HepG2 (cell line): Measurements from ENCODE around the gene NLRP11. TPM values are rescaled to one million over a fixed set of nuclear protein-coding genes. Genes with fewer than 3 reads are reported as not detected.

Source experiments
- ATAC-seq: fragments of 200-7000 bp; cut with Tn5 transposase; 3 replicates; pipeline ENCODE4 v1.9.1; 2020; ENCODE audit warnings: mild to moderate bottlenecking, moderate library complexity
- BruUV-seq: library from RNA; stranded (reverse); fragments of 400-500 nt; replicated peaks from 2 replicates; lab custom pipeline; 2021; lab: Mats Ljungman, UMichigan
- CTCF ChIA-PET: fragments of 300-600 bp; formaldehyde crosslinking; extraction: SDS; loops from one replicate; lab custom pipeline; 2021; ENCODE audit warnings: low total read pairs, inconsistent platforms, low intra/inter-chr PET ratio; lab: Yijun Ruan, JAX
- POLR2A ChIA-PET: fragments of 350-600 bp; sonication (Branson Sonifier 250); formaldehyde crosslinking; loops from one replicate; lab custom pipeline; 2020; ENCODE audit warnings: antibody characterized with exemption, inconsistent platforms; lab: Yijun Ruan, JAX
- DNase-seq: peaks from one replicate; pipeline ENCODE4 v3.0.0-alpha.2; 2015; ENCODE audit warnings: low spot score
- FAIRE-seq: peaks from 3 replicates; lab custom pipeline; 2011; peaks lifted over from hg19 to GRCh38; lab: Jason Lieb, UNC
- H2AFZ ChIP-seq: one replicate; pipeline ENCODE4 v1.6.1; 2011; ENCODE audit warnings: low read length, inconsistent platforms
- H3K27ac ChIP-seq: fragments of 300-600 bp; 3 replicates; pipeline ENCODE4 v1.8.0; 2011; ENCODE audit warnings: mixed run types, mild to moderate bottlenecking, mixed read lengths, low read length, inconsistent platforms; ENCODE audit not compliant: insufficient read depth; ENCODE audit errors: extremely low read length
- H3K27me3 ChIP-seq, 2 experiments: fragments of 200-600 bp in 1 of 2; 2 replicates in 1 of 2; 3 replicates in 1 of 2; pipeline versions ENCODE4 v1.6.0 to v1.8.0; 2011; ENCODE audit warnings: low read length in 2 of 2, mild to moderate bottlenecking in 2 of 2, moderate library complexity in 2 of 2, inconsistent platforms in 1 of 2; ENCODE audit not compliant: insufficient read depth in 2 of 2, control insufficient read depth in 1 of 2
- H3K36me3 ChIP-seq, 2 experiments: fragments of 200-600 bp in 1 of 2; replicated peaks in 1 of 2; 2 replicates in 1 of 2; 3 replicates in 1 of 2; pipeline versions ENCODE4 v1.5.1 to v1.8.0; 2011; ENCODE audit warnings: low read length in 2 of 2, inconsistent platforms in 1 of 2; ENCODE audit not compliant: insufficient read depth in 2 of 2, control insufficient read depth in 1 of 2
- H3K4me1 ChIP-seq: 2 replicates; pipeline ENCODE4 v1.5.1; 2012; ENCODE audit warnings: low read length, inconsistent platforms; ENCODE audit not compliant: insufficient read depth
- H3K4me2 ChIP-seq: 2 replicates; pipeline ENCODE4 v1.6.0; 2011; ENCODE audit warnings: low read depth, low read length, inconsistent platforms
- H3K4me3 ChIP-seq, 3 experiments: fragments of 200-600 bp in 1 of 3; sonication (generic), shearing (Covaris generic) in 1 of 3; replicated peaks in 1 of 3; 2 replicates each; pipeline ENCODE4 v1.5.1; 2011 to 2016; ENCODE audit warnings: low read length in 3 of 3, inconsistent platforms in 2 of 3, low read depth in 2 of 3, mild to moderate bottlenecking in 2 of 3, control low read depth in 1 of 3, mixed read lengths in 1 of 3; ENCODE audit not compliant: insufficient read depth in 1 of 3
- H3K79me2 ChIP-seq: one replicate; pipeline ENCODE4 v1.6.1; 2011; ENCODE audit warnings: low read length, inconsistent platforms; ENCODE audit not compliant: insufficient read depth
- H3K9ac ChIP-seq: 2 replicates; pipeline ENCODE4 v1.6.0; 2011; ENCODE audit warnings: mild to moderate bottlenecking, low read depth, low read length, inconsistent platforms; ENCODE audit not compliant: insufficient read depth
- H3K9me3 ChIP-seq: 2 replicates; pipeline ENCODE4 v1.5.1; 2012; ENCODE audit warnings: mild to moderate bottlenecking, low read length
- H4K20me1 ChIP-seq: 2 replicates; pipeline ENCODE4 v1.6.0; 2011; ENCODE audit warnings: inconsistent platforms, mild to moderate bottlenecking, low read length, moderate library complexity; ENCODE audit not compliant: insufficient read depth
- FOSL1 ChIP-seq: sonication (generic); formaldehyde crosslinking; IDR thresholded peaks from 2 replicates; pipeline ENCODE4 v1.9.0; 2021; ENCODE audit warnings: missing genetic modification reagents, borderline replicate concordance
- GFI1 ChIP-seq: sonication (generic); formaldehyde crosslinking; IDR thresholded peaks from 2 replicates; pipeline ENCODE4 v1.5.0; 2020; ENCODE audit warnings: missing genetic modification reagents, mild to moderate bottlenecking, borderline replicate concordance
- KLF15 ChIP-seq: sonication (generic); formaldehyde crosslinking; IDR thresholded peaks from 2 replicates; pipeline ENCODE4 v1.8.1; 2023; ENCODE audit warnings: borderline replicate concordance, mild to moderate bottlenecking, inconsistent platforms, missing genetic modification reagents, mixed read lengths
- MED1 ChIP-seq: sonication (generic); formaldehyde crosslinking; IDR thresholded peaks from 2 replicates; pipeline ENCODE4 v1.4.0; 2020; ENCODE audit warnings: missing genetic modification reagents
- PAXIP1 ChIP-seq: sonication (generic); formaldehyde crosslinking; conservative IDR thresholded peaks from 2 replicates; pipeline ENCODE4 v1.4.0; 2020; ENCODE audit warnings: mild to moderate bottlenecking, missing genetic modification reagents, moderate library complexity
- ZBTB43 ChIP-seq: sonication (generic); formaldehyde crosslinking; conservative IDR thresholded peaks from 2 replicates; pipeline ENCODE4 v1.4.0; 2020; ENCODE audit warnings: missing genetic modification reagents
- ZBTB49 ChIP-seq: sonication (generic); formaldehyde crosslinking; IDR thresholded peaks from 2 replicates; pipeline ENCODE4 v1.4.0; 2020; ENCODE audit warnings: missing genetic modification reagents, borderline replicate concordance
- ZNF230 ChIP-seq: sonication (generic); formaldehyde crosslinking; IDR thresholded peaks from 2 replicates; pipeline ENCODE4 v1.4.0; 2020; ENCODE audit warnings: mild to moderate bottlenecking, missing genetic modification reagents
- ZNF256 ChIP-seq: sonication (generic); formaldehyde crosslinking; conservative IDR thresholded peaks from 2 replicates; pipeline ENCODE4 v1.4.0; 2020; ENCODE audit warnings: missing genetic modification reagents
- ZNF296 ChIP-seq: sonication (generic); formaldehyde crosslinking; conservative IDR thresholded peaks from 2 replicates; pipeline ENCODE4 v1.5.0; 2020; ENCODE audit warnings: mild to moderate bottlenecking, missing genetic modification reagents
- ZNF354B ChIP-seq: sonication (generic); formaldehyde crosslinking; IDR thresholded peaks from 2 replicates; pipeline ENCODE4 v1.8.0; 2022; ENCODE audit warnings: mild to moderate bottlenecking, missing genetic modification reagents
- ZNF709 ChIP-seq: sonication (generic); formaldehyde crosslinking; IDR thresholded peaks from 2 replicates; pipeline ENCODE4 v1.5.0; 2020; ENCODE audit warnings: mild to moderate bottlenecking, missing genetic modification reagents
- WGBS: methylation state at CpG from one replicate; pipeline ENCODE4 v1.1.6; 2017; ENCODE audit warnings: low lambda C conversion rate; 5-methylcytosine and 5-hydroxymethylcytosine counted together
- in situ Hi-C: cut with HindIII; loops from 2 replicates; pipeline ENCODE4 v1.10.0; 2017; ENCODE audit warnings: low pct_unique_long_range_greater_than_20kb; ENCODE audit not compliant: extremely low pct_ligation_motif_present
- intact Hi-C: fragments of 100-400 bp; cut with micrococcal nuclease; formaldehyde crosslinking; loops from one replicate; pipeline ENCODE4 v1.10.0; 2022; ENCODE audit not compliant: unreplicated experiment
- polyA plus RNA-seq, 8 experiments: library from polyadenylated mRNA; depleted of rRNA in 3 of 8; stranded (reverse) in 7 of 8; unstranded in 1 of 8; fragments of >200 nt; fragmentation: Illumina TruSeq in 4 of 8; extraction: Trizol in 4 of 8; gene quantifications; 2 replicates each; pipeline versions ENCODE4 v1.2.1 to v1.2.3, GENCODE V29; 2011 to 2016; ENCODE audit warnings: low read depth in 4 of 8, missing spikeins in 1 of 8, mixed read lengths in 1 of 8; ENCODE audit not compliant: insufficient read depth in 1 of 8
- total RNA-seq, 5 experiments: library from RNA; depleted of rRNA; stranded (reverse); fragments of >200 nt; fragmentation: Illumina TruSeq; extraction: Trizol; gene quantifications; 2 replicates each; pipeline ENCODE4 v1.2.3, GENCODE V29; 2016; ENCODE audit warnings: low read depth in 1 of 5

NLRP11 gene
- total and polyA plus RNA-seq, 2 of the 13 experiments (the other 11 are each of a cell fraction or from before 2014, with no cell fraction given): 0.02 TPM; not detected in 1

GRCh38 chr19:55858401-55858800, 26.6 kb upstream of the NLRP11 start:
- CTCF ChIA-PET: no interaction called here
- H4K20me1 ChIP-seq: no peaks in the 10 kb centered on the region
- H3K4me2 ChIP-seq: no peak overlapping the region
- H3K27ac ChIP-seq: no peak overlapping the region
- in situ Hi-C loops: no loop called here
- H3K36me3 ChIP-seq: no peaks in the 10 kb centered on the region
- no peaks in the 10 kb centered on the region for H3K79me2 ChIP-seq
- intact Hi-C loops: no loop called here
- H2AFZ ChIP-seq: no peak overlapping the region
- BruUV-seq: no TSS peak
- no peak for TF ChIP-seq ZNF256
- TF ChIP-seq ZNF709 (CRISPR knock-in tag): no peak
- no peak overlapping the region for H3K9ac ChIP-seq
- FAIRE-seq: no peak
- ATAC-seq: no peak
- H3K4me1 ChIP-seq: no peaks in the 10 kb centered on the region
- POLR2A ChIA-PET: no interaction called here
- DNase-seq: no peak
- peaks cover 4 to 29% of the 10 kb centered on the region in 2 experiments; a peak in 4 of 5 replicates for H3K27me3 ChIP-seq
- WGBS: 31% methylated on average over 7 of the region's 14 CpGs
- no peaks in the 10 kb centered on the region for H3K9me3 ChIP-seq
- H3K4me3 ChIP-seq: no peak overlapping the region

GRCh38 chr19:55857974-55858373, 26.2 kb upstream of the NLRP11 start:
- POLR2A ChIA-PET: no interaction called here
- TF ChIP-seq ZBTB49 (CRISPR knock-in tag): no peak
- no peak for TF ChIP-seq ZNF354B
- TF ChIP-seq FOSL1 (CRISPR knock-in tag): no peak
- no peak for TF ChIP-seq ZNF230 (CRISPR knock-in tag)
- TF ChIP-seq KLF15: no peak
- TF ChIP-seq ZNF296 (CRISPR knock-in tag): no peak
- TF ChIP-seq MED1 (CRISPR knock-in tag): no peak
- no peak for TF ChIP-seq GFI1 (CRISPR knock-in tag)
- TF ChIP-seq PAXIP1 (CRISPR knock-in tag): no peak
- TF ChIP-seq ZBTB43: no peak

More at GRCh38 chr19:55857974-55858373, 26.2 kb upstream of the NLRP11 start:
- Histone ChIP-seq H3K4me1 (no peaks in the 10 kb centered on the region), H3K27ac (no peak overlapping the region), H3K79me2 (no peaks in the 10 kb centered on the region), H3K4me3 (no peak overlapping the region), H3K9me3 (no peaks in the 10 kb centered on the region), H4K20me1 (no peaks in the 10 kb centered on the region), H3K36me3 (no peaks in the 10 kb centered on the region), H3K27me3 (peaks cover 3 to 29% of the 10 kb centered on the region in 2 experiments; a peak in 4 of 5 replicates), H2AFZ (no peak overlapping the region), H3K4me2 (no peak overlapping the region), H3K9ac (no peak overlapping the region)
- DNase-seq: no peak
- no peak for ATAC-seq
- no TSS peak for BruUV-seq
- CTCF ChIA-PET: no interaction called here
- in situ Hi-C loops: no loop called here
- no peak for FAIRE-seq
- 49% methylated on average over 17 of the region's 23 CpGs for WGBS
- intact Hi-C loops: no loop called here
